ENCODE results near the gene GRIK1.

GRIK1 gene

DNA sequence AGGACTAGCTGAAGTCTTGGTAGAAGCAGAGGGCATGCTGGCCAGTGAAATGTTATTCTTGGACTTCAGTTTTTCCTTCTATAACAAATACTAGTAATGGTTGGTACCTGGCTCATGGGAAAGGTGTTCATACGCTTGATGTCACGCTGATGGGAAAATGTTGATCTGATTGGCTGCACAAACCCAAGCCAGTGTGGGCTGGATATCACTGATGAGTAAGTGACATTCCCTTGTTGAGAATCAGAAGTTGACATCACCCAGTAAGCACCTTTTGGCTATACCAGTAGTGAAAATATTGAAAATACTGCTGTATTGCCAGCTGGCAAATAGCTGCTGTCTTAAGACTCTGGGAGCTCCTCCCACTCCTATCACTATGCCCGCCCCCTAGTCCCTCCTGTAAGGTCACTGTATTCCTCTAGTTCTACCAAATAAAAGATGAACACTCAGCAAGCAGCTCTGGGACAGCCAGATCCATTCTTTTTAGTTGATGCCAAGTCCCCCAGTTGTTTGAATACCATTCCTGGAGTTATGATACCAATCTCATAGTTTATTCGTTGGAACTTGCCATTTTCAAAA, 168.2 kb downstream of the GRIK1 start:
- no peak for DNase-seq

DNA sequence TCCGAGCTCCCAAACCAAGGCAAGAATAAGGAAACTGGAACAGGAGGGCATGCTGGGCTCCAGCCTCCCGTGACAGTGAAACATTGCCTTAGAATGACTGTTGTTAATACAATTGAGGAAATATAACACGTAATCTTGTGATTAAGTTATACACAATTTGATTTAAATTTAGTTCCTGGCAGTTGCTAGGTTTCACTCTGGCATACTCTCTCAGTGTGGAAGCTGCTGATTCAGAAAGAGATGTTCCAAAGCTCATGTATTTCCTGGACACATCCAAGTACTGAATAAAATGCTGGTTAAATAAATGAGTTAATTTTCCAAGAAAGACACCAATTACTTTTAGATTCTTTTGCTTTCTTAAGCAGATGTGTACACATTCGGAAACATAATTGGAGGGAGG, 176.1 kb downstream of the GRIK1 start:
- DNase-seq, result no peak

- no peak for DNase-seq
Measured at GRCh38 chr21:29762570-29763082, 177.2 kb downstream of the GRIK1 start.

DNA sequence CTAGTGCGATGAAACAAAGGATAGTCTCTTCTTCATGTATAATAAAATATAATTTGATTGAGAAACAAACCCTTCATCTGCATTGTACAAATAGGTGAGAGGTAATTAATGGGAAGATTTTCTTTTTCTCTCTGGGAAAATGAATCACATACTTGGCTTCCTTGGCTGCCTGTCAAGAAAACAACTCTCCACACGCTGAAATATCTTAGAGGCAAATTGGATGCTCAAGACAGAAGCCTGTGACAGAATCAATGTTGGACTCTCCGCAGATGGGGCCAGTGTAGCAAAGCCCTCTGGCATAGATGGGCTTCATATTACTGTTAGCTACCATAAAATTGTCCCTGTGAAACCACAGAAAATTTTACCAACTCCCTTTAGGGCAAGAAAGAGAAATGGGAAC, 186.6 kb downstream of the GRIK1 start:
- no peak for DNase-seq

GRCh38 chr21:29751473-29752185, 188.2 kb downstream of the GRIK1 start:
- DNase-seq, result no peak

DNA sequence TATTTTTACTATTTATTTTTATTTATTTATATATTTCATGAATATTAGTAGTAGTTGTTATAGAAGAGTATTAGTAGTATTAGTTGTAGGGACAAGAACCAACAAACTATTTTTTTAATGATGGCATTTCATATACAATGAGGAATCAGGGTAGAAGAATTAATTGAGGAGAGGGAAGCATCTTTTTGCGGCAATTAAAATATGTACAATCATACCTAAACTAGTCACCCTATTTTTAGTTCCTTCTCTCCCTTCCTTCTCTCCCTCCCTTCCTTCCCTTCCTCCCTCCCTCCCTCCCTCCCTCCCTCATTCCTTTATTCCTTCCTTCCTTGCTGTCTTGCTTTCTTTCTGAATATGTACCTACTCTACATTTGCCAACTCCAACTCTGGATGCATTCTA, 189.8 kb downstream of the GRIK1 start:
- no peak for DNase-seq

GRCh38 chr21:29749223-29749622, 190.6 kb downstream of the GRIK1 start:
- no peak for DNase-seq

DNA sequence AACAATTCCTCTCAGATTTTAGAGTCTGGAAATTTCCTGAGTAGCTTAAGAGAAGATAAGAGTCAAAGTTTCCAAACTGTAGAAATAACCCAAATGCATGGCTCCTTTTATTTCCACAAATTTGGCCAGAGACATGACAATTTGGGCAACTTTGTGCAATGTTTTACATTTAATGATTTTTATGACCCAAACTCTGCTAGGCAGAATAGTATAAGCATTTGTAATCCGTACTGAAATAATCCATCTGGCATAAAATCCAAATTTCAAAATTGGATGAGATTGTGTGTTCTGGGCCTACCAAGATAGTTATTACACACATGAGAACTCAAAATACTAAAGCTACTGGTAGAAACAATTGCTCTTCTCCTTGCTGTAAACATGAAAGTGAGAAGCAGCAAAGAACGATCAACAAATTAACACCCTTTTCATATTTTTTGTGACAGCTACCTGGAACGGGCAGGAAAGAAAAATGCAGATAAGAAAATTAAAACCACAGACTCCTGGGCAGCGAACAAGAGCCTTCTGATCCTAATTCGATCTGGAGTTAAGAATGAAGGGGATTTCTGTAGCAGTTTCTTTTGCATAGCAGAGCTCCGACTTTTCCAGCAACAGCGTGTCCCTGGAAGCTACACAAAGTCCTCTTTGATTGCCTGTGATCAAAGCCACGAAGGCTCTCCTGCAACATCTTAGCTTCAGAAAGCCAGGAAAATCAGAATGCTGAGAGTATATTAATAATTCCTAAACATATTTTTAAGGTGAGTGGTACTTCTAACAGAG, 191.2 kb downstream of the GRIK1 start:
- no peak for DNase-seq

DNA sequence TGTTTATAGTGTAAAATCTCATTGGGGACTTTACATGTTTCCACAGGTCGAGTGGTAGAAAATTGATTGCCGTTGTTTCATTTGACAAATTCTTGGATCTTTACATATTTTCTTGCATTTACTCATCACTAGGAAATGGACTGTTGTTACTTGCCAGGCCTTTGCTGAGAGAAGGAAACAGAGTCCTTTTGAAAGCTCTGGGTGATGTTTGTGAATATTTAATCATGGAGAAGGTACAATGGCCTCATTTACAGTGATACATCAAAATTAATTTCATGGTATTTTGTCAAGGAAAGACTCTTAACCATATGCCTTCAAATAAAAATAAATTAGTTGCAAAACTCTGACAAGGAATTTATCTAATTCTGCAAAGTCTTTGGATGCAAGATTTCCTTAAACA, 198.0 kb downstream of the GRIK1 start:
- DNase-seq, result no peak

GRCh38 chr21:29739176-29739575, 200.6 kb downstream of the GRIK1 start:
- no peak for DNase-seq

GRCh38 chr21:29738730-29739129, 201.1 kb downstream of the GRIK1 start:
- DNase-seq, result no peak

DNA sequence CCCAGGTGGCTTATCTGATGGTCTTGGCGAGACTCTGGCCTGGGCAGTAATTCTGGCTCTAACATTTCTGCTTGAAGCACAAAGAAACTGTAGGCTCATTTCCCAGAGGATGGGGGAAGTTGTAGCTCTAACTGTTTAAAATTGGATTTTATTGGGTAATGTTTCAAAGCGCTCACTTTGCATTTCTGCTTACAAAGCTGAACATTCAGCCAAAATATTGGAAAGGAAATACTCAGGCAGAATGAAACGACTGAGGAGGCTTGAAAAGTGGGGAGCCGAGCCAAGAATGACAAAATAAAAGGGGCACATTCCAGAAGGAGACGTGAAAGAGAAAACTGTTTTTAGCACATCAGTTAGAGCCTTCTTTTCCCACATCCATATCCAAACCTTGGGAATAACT, 202.6 kb downstream of the GRIK1 start:
- DNase-seq, result no peak

- no peak for DNase-seq
Measured at GRCh38 chr21:29730281-29730680, 209.5 kb downstream of the GRIK1 start.

DNA sequence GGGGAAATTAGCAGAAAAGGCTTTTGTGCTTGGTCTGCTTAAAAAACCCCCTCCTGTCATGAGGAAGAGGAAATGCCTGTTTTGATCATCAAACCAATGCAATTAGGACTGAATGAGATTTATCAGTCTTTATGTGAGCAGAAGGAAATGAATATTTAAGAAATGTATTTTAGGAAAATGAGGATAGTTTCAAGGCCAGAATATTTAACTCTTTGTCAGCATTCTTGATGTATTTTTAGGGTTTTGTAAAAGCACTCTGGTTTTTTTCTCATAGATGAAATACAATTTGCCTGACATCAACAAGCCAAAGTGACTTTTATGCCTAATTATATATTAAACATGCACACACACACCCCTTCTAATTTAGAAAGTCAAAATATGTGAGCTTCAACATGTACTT, 213.8 kb downstream of the GRIK1 start:
- no peak for DNase-seq

- DNase-seq, result no peak
Measured at GRCh38 chr21:29725025-29725736, 214.6 kb downstream of the GRIK1 start.

- no peak for DNase-seq
Measured at GRCh38 chr21:29721964-29722363, 217.8 kb downstream of the GRIK1 start.

DNA sequence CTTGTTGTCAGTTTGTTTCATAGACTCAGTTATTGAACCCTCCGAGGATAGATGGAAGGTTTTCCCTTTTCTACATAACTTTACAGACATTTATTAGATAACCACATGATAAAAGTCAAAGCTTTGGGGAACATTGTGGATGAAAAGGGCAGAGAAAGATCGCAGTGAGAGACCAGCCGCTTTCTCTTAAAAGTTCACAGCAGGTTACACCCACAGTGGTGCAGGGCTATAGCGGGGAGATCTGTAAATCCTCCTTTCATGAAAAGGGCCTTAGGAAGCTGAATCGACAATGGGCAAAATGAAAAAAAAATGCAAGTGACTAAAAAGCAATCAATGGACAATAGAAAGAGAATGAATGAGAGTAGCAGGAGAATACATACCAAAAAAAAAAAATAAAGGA, 218.6 kb downstream of the GRIK1 start:
- no peak for DNase-seq

DNA sequence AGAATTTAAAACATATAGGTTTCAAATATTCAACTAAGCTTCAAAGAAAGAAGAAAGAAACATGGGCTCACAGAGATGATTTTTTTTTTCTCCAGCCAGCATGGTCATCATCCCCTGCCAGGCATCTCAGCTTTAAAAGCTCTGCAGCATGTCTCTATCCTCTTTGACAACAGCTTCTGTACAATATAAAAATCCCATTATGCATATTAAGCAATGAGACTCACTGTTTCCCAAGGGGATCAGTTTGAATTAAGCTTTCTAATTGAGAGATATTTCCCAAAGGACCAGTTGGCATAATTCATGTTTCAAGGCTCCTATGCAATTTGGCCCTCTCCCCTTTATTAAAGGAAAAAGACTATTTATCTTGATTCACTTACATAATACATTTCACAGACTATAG, 220.3 kb downstream of the GRIK1 start:
- no peak for DNase-seq

- no peak for DNase-seq
Measured at GRCh38 chr21:29718081-29718815, 221.5 kb downstream of the GRIK1 start.

DNA sequence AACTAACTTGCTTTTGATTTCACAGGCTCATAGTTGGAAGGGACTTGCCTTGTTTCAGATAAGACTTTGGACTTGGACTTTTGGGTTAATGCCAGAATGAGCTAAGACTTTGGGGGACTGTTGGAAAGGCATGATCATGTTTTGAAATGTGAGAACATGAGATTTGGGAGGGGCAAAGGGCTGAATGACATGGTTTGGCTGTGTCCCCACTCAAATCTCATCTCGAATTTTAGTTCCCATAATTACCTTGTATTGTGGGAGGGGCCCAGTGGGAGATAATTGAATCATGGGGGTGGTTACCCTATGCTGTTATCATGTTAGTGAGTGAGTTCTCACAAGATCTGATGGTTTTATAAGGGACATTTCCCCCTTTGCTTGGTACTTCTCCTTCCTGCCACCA, 222.1 kb downstream of the GRIK1 start:
- DNase-seq, result no peak

GRCh38 chr21:29716753-29717152, 223.0 kb downstream of the GRIK1 start:
- DNase-seq, result no peak

- DNase-seq, result no peak
Measured at GRCh38 chr21:29715089-29715488, 224.7 kb downstream of the GRIK1 start.

GRCh38 chr21:29712818-29713217, 227.0 kb downstream of the GRIK1 start:
- no peak for DNase-seq
